ENCODE measurements around the gene NTRK2.

DNA sequence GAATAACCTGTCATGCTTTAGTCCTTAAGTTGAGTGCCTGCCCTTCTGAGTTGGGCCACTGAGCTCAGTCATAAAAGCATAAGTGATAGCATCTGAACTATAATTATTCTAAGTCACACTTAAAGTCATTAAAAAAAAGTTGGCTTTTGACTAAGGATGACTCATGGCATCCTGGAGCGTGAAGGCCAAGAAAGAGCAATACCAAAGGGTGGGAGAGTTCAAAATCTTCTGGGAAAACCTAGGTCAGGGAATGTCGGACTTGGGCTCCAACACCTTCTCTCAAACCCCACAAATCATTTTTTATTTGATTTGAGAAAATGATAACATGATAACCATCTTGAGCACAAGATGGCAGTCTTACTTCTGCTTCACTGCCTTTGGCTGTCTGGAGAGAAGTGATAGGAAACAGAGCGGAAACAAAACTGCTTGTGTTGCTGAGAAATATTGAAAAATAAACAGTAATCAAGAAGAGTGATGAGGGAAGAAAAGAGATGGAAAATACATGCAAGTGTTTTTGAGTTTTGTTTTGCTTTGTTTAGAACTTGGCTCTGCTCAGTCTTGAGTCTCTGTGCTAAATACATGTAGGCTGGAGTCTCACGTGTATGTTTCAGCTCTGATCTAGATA lies 16.9 kb upstream of the NTRK2 start:
- no peak for TF ChIP-seq TAF1 (IDR thresholded peaks at IDR 0.05; ENCODE audit: borderline replicate concordance, low read depth, low read length)
- no peak for TF ChIP-seq POLR2A (IDR thresholded peaks at IDR 0.05; ENCODE audit: low read depth, low read length)

Measured in GM12892 (cell line).